OCI-LY3 (cell line): Measurements from ENCODE around the gene NEO1.

ENCODE experiments used
- CTCF ChIP-seq: fragments of 200-600, 300-600 bp; sonication (generic); IDR thresholded peaks from 2 replicates; pipeline ENCODE4 v1.5.1; 2014; ENCODE audit warnings: antibody characterized with exemption, low read length, low read depth
- EZH2phosphoT487 ChIP-seq: fragments of 200-600 bp; shearing (Covaris generic); IDR thresholded peaks from 2 replicates; pipeline ENCODE4 v1.6.1; 2018; ENCODE audit warnings: antibody characterized with exemption, mixed run types, low read depth

DNA sequence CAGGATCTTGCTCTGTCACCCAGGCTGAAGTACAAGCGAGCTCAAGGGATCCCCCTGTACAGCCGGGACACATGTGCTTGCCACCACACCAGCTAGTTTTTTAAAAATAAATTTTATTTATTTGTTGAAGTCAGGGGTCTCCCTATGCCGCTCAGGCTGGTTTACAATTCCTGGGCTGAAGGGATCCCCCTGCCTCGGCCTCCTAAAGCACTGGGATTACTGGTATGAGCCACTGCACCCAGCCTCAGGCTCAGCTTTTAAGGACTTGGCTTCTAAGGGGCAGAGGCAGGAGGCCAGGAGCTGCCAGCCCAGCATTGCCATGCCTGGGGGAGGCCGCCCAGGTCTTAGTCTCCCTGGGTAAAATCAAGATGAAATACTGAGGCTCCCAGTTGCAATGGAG is 279.2 kb downstream of the NEO1 start:
- TF ChIP-seq CTCF (no peak), EZH2phosphoT487 (no peak)
